GM19025 (cell line): ENCODE measurements around the gene MCUR1.
"Not testable (repeated sequence)": the region's sequence is repeated elsewhere in the genome, so short reads cannot be mapped to it uniquely, and the experiment has no call there.

Source experiments
- ATAC-seq: cut with Tn5 transposase; IDR thresholded peaks from one replicate; pipeline ENCODE4 v1.9.1; 2021; ENCODE audit warnings: mild to moderate bottlenecking, low read depth, moderate library complexity; ENCODE audit not compliant: unreplicated experiment

Gene MCUR1

DNA sequence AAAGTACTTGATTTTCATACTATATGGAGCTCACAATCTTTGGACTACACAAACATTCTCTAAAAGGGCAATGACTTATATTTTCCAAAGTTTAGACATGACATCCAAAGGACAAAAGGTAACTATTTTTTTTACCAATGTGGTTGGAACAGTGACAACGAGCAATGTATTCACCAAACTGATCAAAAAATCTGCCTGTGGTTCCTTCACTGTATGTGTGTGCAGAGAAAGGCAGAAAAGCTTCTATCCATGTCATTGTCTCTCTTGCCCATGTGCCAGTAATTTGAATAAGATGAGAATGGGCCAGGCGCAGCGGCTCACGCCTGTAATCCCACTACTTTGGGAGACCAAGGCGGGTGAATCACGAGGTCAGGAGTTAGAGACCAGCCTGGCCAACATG lies 25.5 kb downstream of the MCUR1 start:
- ATAC-seq = no peak

- no peak for ATAC-seq
These were observed 27.2 kb downstream of the MCUR1 start for GRCh38 chr6:13787137-13787536.

GRCh38 chr6:13780162-13780561 lies 34.2 kb downstream of the MCUR1 start:
- not testable (repeated sequence) for ATAC-seq

DNA sequence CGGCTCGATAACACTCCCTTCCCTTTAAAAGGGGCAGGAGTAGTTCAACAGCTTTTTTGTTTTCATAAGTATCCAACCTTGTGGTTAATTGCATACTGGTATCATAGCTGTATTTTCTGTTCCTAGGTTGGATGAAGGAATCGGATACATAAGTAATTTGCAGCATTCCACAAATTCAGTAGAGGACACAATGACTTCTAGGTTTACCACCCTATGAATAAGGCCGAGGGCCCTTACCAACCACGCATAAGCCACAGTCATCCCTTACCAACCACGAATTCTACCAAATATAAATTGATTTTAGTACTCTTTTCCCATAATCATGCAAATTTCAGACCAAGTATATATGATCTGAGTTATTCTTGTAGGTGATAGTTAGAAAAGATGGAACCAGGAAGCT lies 36.3 kb downstream of the MCUR1 start:
- no peak for ATAC-seq

GRCh38 chr6:13776602-13777001 lies 37.8 kb downstream of the MCUR1 start:
- ATAC-seq = no peak

GRCh38 chr6:13775466-13775865 lies 38.9 kb downstream of the MCUR1 start:
- not testable (repeated sequence) for ATAC-seq

DNA sequence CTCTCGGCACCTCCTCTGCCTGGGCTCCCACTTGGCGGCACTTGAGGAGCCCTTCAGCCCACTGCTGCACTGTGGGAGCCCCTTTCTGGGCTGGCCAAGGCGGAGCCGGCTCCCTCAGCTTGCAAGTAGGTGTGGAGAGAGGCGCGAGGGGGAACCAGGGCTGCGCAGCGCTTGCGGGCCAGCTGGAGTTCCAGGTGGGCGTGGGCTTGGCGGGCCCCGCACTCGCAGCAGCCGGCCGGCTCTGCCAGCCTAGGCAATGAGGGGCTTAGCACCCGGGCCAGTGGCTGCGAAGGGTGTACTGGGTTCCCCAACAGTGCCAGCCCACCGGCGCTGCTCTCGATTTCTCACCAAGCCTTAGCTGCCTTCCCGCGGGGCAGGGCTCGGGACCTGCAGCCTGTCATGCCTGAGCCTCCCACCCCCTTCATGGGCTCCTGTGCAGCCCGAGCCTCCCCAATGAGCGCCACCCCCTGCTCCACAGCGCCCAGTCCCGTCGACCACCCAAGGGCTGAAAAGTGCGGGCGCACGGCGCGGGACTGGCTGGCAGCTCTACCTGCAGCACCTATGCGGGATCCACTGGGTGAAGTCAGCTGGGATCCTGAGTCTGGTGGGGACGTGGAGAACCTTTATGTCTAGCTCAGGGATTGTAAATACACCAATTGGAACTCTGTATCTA lies 41.9 kb downstream of the MCUR1 start:
- ATAC-seq = not testable (repeated sequence)

GRCh38 chr6:13769655-13770053 lies 44.7 kb downstream of the MCUR1 start:
- ATAC-seq = no peak

DNA sequence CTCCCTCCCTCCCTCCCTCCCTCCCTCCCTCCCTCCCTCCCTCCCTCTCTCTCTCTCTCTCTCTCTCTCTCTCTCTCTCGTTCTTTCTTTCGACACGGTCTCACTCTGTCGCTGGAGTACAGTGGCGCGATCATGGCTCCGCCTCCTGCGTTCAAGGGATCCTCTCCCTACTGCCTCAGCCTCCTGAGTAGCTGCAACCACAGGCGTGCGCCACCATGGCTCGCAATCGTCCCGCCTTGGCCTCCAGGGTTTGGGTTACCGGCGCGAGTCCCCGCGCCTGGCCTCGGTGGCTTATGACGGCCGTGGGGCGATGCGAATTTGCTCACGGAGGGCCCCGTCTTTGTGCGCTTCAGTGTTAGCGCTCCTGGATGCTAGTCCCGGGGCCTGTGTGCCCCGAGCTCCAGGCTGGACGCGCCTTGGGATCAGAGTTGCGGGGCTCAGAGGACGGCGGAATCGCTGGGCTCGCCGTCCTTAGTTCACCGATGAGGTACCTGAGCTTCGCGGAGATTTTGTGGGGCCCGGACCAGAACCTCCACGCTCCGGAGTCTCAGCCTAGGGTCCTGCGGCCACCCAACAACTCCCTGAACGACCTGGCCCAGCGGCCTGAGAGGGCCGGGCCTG lies 45.2 kb downstream of the MCUR1 start:
- no peak for ATAC-seq

GRCh38 chr6:13767121-13767808 lies 47.1 kb downstream of the MCUR1 start:
- ATAC-seq = no peak

DNA sequence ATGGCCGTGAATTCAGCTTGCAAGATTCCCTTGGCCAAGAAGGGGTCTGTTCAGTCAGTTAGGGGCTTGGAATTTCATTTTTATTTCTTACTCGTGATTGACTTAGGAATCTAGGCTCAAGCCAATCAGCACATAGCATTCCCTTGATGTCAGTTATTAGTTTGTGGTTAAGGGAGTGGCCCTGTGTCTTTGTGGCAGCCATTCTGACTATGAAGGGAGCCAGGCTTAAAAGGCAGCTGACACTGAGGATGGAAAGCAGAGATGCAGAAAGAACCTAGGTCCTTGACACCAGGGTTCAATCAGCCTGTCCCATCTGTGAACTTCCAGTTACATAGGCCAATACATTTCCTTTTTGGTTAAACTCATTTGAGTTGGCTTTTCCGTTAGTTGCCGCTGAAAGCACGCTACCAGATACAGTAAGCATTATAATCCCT lies 48.1 kb downstream of the MCUR1 start:
- ATAC-seq = no peak

GRCh38 chr6:13765570-13765969 lies 48.8 kb downstream of the MCUR1 start:
- ATAC-seq = no peak

DNA sequence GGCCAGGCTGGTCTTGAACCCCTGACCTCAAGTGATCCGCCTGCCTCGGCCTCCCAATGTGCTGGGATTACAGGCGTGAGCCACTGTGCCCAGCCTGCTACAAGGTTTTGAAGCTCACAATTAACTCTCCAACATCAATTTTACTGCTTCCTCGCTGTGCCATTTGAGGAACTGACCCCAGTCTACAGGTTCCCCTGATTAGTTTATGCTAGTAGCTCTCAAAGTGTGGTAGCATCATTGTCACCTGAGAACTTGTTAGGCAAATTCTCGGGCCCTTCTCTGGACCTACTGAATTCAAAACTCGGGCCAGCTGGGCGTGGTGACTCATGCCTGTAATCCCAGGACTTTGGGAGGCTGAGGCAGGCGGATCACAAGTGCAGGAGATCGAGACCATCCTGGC lies 49.4 kb downstream of the MCUR1 start:
- ATAC-seq = no peak

DNA sequence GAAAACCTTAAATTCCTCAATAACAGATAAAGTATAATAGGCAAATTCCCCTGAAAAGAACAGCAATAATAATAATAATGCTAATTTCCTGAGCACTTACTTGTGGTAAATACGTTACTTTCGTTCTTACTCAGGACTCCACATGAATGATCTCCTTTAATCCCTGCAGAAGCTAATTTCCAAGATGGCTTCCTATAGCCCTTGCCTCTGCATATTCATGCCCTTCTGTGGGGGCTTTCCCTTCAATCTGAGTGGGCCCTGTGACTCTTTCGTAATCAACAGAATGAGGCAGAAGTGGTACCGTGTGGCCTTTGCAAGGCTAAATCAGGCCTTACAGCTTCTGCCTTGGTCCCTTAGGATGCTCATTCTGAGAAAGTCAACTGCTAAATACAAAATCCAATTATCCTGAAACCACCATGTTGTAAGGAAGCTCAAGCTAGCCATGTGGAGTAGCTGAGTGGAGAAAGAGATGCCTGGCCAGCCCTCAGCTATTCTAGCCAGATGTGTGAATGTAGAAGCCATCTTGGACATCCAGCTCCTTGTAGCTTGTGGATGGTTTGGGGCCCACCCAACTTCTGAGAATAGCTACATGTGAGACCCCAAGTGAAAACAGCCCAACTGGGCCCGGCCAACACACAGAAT lies 50.5 kb downstream of the MCUR1 start:
- no peak for ATAC-seq

DNA sequence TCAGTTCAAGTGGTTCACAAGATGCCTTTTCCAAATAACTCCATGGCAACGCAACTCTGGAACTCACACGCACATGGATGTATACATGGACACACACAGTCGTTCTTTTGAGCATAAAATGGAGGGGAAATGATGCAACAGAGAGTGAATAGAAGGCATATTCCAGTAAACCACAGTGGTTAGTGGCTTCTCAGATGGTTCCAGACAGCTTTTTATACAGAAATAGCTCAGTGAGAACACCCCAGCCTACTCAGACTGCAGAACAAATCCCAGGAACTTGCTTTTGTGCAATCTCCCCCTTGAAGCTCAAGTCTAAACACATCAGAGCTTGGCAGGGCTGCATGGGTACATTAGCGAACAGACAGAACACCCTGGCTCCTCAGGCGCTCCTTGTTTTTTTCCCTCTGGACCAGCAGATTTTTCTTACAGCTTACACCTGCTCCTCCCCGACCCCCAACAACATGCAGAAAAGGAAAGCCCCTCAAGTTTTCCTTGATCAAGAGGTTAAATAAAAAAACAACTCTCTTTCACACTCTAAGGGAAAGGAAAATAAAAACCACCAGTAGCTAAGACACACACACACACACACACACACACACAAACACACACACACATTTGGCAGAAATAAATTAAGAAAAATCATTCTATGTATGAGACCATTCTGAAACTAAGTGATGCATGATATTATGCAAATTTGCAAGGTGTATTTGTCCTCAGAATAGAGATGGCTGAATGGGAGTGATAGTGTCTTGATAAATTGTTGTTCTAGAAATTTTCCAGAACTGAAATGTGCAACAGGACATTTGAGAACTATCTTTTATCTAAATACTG lies 51.5 kb downstream of the MCUR1 start:
- no peak for ATAC-seq

DNA sequence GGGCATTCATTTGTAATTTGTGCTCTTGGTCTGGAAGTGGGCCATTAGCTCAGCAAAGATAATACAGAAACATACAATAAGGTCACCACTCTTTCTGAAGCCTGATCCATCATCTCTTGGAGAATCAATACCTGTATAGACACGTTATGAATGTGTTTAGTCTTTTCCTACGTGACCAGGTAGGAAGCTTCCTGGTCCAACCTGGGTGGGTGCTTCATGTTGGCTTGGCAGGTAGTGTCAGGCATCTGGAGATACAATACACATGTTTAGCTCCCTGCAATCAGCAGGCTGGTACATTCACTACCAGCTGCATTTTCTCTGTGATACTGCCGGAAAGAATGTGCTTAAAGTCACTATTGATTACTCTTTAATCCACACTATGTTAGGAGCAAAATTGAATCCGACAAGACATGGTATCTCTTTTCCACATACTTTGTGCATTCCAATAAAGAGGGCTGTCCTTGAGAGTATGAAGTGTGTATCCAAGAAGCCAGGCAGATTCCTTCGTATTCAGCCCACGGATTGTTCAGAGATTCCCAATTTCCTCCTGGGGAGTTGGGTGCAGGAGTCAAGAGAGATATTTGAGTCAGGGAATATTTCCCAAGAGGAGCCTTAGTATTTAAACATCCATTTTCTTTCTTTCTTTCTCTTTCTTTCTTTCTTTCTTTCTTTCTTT lies 52.9 kb downstream of the MCUR1 start:
- ATAC-seq = no peak

GRCh38 chr6:13760307-13761304 lies 53.8 kb downstream of the MCUR1 start:
- ATAC-seq = no peak

DNA sequence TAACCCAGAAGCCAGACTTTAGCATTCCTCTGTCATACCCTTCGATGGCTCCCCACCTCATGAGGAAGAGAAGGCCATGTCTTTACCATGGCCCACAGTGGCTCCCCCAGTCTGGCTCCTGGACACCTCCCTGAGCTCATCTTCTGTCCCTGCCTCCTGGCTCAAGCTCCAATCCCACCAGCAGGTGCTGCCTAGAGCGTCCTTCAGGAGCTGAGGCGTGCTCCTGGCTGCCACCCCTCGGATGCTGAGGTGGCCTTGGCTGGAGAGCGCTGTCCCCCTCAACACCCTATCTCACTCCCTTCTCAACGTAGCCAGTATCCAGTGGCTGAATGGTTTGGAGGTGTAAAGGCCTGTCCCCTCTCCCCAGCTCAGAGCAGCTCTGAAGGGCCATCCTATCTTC lies 55.3 kb downstream of the MCUR1 start:
- no peak for ATAC-seq

DNA sequence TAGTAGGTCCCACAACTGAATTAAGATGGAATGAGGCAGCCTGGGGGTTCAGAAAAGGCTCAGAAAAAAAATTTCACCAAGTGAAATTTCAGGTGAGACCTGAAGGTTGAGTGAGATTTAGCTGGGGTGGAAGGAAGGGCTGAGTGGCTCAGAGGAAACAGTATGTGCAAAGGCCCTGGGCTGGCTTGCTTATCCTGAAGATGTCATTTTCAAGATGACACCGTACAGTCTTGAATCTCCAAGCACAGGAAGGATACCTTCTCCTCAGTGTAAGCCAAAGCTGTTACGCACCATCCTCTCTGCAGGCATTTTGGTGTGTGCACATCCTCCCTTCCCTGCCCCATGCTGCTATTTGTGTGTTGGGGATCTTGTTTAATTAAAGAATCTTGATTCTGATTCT lies 59.7 kb downstream of the MCUR1 start:
- ATAC-seq = no peak
